ACHN (cell line): ENCODE data around the gene PAX8.
"Not testable (repeated sequence)": the region's sequence is repeated elsewhere in the genome, so short reads cannot be mapped to it uniquely, and the experiment has no call there.

Experiments used
- DNase-seq: peaks from one replicate; pipeline ENCODE4 v3.0.0-alpha.2; 2015
- in situ Hi-C: cut with HindIII; loops from 2 replicates; pipeline ENCODE4 v1.10.0; 2017; ENCODE audit warnings: low sequenced_read_pairs, low pct_ligation_motif_present, low pct_unique_long_range_greater_than_20kb

The PAX8 gene

GRCh38 chr2:113245276-113245711, 33.4 kb downstream of the PAX8 start:
- in situ Hi-C loops: no loop called here

DNA sequence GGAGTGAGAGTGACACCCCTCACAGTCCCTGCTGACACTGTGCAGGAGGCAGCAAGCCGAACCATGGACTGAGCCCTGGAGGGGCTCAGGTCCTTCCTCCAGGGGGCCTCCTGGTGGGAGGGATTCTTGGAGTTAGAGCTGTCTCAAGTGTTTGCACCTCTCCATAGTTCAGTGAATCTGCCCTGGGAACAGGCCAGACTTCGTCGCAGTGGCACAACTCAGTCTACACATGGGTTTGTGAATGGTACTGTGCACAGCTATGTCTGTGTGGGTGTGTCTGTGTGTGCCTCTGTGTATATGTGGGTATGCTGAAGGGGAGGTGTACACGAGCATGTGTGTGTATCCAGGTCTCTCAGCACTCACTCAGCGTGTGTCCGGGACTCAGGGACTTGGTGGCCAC, 36.4 kb downstream of the PAX8 start:
- DNase-seq: no peak
- in situ Hi-C loops: no loop called here

More at GRCh38 chr2:113245276-113245711, 33.4 kb downstream of the PAX8 start:
- DNase-seq: no peak

GRCh38 chr2:113240915-113241911, 37.5 kb downstream of the PAX8 start:
- peak; percentile 100 for DNase-seq
- in situ Hi-C loops: no loop called here

DNA sequence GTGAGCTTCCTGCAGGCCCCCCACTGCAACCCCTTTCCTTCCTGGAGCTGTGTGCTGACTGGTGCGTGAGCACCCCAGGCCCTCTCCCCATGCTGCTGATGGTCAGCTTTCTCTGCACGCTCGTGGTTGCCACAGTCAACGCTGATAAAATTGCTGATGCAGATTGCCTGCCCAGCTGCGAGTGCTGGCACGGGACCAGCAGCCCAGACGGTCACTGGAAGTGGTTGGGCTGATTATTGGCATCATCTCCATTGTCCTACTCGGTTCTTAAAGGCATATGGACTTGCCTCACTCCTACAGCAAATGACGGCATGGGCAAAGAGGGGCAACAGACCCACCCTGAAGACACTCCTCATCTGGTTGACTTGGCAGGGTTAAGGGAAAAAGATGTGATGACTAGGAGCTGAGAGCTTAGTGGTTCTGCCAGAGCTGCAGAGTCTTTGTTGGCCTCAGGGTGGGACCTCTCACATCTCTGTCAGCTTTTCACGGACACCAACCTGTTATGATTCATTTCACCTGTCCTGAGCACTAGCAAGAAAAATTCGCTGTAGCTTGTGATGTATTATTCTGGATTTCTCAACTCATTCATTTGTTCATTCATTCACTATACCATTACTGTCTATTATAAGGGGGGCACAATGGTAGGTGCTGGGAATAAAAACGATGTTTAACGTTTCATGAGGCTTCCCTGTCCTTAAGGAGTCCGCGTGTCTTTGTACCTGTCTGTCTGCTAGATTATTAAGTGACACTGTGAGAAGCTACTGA, 38.4 kb downstream of the PAX8 start:
- in situ Hi-C loops: no loop called here
- DNase-seq: peak; percentile 62

DNA sequence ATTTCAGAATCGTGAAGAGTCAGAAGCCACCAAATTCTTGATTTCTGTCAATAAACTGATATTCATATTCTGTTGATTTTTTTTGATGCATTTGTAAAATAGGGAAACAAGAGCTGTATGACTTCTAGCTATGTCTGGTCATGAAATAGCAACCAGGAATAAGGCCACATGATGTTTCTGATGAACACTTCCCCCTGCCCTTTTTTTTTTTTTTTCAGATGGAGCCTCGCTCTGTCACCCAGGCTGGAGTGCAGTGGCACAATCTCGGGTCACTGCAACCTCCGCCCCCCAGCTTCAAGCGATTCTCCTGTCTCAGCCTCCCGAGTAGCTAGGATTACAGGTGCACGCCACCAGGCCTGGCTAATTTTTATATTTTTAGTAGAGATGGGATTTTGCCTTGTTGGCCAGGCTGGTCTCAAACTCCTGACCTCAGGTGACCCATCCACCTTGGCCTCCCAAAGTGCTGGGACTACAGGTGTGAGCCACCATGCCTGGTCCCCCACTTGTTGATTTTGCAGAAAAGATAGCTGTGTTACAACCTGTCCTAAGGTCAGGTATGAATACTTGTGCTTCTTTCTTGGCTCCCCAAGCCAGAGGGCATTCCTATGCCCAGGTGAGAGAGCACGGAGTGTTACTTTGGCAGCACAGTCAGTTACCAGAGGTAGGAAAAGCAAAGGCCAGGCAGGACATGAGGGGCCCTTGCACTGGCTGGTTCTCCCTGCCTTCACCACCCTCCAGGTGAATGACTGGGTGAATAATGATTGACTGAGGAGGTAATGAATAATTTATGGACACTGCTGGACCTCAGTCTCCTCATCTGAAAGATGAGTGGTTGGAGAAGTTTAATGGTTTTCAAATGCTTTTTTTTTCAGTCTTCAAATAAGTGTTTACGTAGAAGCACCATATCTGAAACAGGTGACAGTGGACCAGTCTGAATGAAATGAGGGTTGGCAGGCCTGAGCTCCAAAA, 39.6 kb downstream of the PAX8 start:
- no peak for DNase-seq
- in situ Hi-C loops: no loop called here

DNA sequence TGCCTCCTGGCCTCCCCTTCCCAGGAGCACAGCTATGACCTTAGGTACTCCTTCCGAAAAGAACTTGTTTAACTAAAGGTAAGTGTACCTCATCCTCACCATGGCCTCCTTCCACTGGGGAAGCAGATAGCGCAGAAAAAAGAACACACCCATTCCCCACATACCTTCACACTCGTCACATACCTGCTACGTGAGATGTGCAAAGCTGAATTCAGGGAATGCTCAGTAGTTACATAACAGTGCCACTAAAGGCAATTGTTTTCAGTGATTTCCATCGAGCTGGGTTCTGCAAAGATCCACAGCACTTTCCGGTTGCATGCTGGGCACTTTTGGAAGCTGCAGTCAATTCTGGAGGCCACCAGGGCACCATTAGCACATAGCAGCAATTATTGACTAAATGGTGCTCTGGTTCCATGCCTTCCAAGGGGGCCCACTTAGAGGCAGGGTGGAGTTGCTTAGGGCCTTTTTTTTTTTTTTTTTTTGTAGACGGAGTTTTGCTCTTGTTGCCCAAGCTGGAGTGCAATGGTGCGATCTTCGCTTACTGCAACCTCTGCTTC, 41.0 kb downstream of the PAX8 start:
- DNase-seq: no peak
- in situ Hi-C loops: no loop called here

GRCh38 chr2:113236367-113237159, 42.2 kb downstream of the PAX8 start:
- no peak for DNase-seq
- in situ Hi-C loops: no loop called here

GRCh38 chr2:113235347-113236226, 43.1 kb downstream of the PAX8 start:
- in situ Hi-C loops, DNase-seq: not testable (repeated sequence)

- in situ Hi-C loops: no loop called here
Measured at GRCh38 chr2:113234721-113235346, 43.9 kb downstream of the PAX8 start.

GRCh38 chr2:113233593-113234550, 44.8 kb downstream of the PAX8 start:
- DNase-seq: no peak
- in situ Hi-C loops: no loop called here

More at GRCh38 chr2:113234721-113235346, 43.9 kb downstream of the PAX8 start:
- DNase-seq: no peak

GRCh38 chr2:113232740-113233139, 46.0 kb downstream of the PAX8 start:
- in situ Hi-C loops: no loop called here
- DNase-seq: no peak

- in situ Hi-C loops: no loop called here
- no peak for DNase-seq
Measured at GRCh38 chr2:113232123-113232522, 46.6 kb downstream of the PAX8 start.

- DNase-seq: no peak
- in situ Hi-C loops: no loop called here
Measured at GRCh38 chr2:113231064-113231463, 47.7 kb downstream of the PAX8 start.

DNA sequence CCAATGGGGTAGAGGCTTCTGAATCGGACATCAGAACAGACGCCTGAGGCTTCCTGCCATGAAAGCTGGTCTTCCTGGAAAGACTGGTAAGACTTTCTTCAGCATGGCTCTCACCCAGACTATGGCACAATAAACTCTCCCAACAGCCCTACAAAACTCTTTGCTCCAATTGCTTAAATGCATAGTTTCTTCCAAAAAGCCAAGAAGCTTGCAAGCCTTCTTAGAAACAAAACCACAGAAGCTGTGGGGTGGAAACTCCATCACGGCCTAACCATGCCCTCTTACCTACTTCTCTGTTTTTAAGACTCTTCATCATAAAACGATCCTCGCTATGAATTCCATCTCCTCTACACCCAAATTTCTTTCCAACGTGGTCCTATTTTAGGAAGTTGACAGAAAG, 48.2 kb downstream of the PAX8 start:
- DNase-seq: no peak
- in situ Hi-C loops: no loop called here

DNA sequence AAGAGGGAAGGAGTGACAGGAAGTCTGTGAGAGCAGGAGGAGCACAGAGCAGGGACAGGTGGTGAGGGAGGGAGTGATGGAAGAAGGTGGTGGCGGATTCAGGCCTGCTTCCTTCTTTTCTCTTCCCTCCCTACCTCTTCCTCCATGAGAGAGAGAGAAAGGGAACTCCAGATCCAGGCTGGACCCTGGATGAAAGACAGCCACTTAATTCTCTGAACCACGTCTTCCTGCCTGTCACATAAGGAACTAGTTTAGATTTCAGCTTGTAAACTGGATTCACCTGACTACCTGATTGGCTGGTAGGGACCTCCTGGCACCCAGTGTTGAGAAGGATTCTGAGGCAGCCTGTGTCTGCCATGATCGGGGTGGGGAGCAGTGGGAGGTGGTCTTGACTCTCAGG, 48.9 kb downstream of the PAX8 start:
- DNase-seq: no peak

More for the DNA sequence above, 48.9 kb downstream of the PAX8 start:
- in situ Hi-C loops: no loop called here
